CD4-positive, alpha-beta T cell (primary cell): ENCODE measurements around the gene RAB31. TPM values are rescaled to one million over a fixed set of nuclear protein-coding genes. Genes with fewer than 3 reads are reported as not detected.

Experiments used
- ATAC-seq: fragments of 200-7000 bp; cut with Tn5 transposase; one replicate; pipeline ENCODE4 v1.10.0; 2022; ENCODE audit warnings: mild to moderate bottlenecking; ENCODE audit not compliant: poor library complexity
- CTCF ChIA-PET: fragments of 350-600 bp; sonication (Branson Sonifier 250); formaldehyde crosslinking; loops from one replicate; lab custom pipeline; 2021; ENCODE audit warnings: antibody characterized with exemption, inconsistent platforms; lab: Charles Lee
- POLR2A ChIA-PET: fragments of 350-600 bp; sonication (Branson Sonifier 250); formaldehyde crosslinking; loops from one replicate; lab custom pipeline; 2021; ENCODE audit warnings: antibody characterized with exemption, inconsistent platforms; lab: Charles Lee
- DNase-seq, 14 experiments: peaks; one replicate each; pipeline ENCODE4 v3.0.0-alpha.2; 2013 to 2020; ENCODE audit warnings: mixed read lengths in 2 of 14
- H3K27ac ChIP-seq, 2 donors: one replicate each; pipeline versions ENCODE4 v1.5.1 to v1.7.0; 2013; ENCODE audit warnings: low read length in 2 of 2, low read depth in 1 of 2, mild to moderate bottlenecking in 1 of 2
- H3K27me3 ChIP-seq, 2 experiments: 1 replicate in 1 of 2; 2 replicates in 1 of 2; pipeline versions ENCODE4 v1.6.1 to v1.7.0; 2013; ENCODE audit warnings: low read length in 2 of 2, control low read depth in 1 of 2, mild to moderate bottlenecking in 1 of 2, moderate library complexity in 1 of 2; ENCODE audit not compliant: insufficient read depth in 2 of 2, control insufficient read depth in 1 of 2
- H3K36me3 ChIP-seq: one replicate; pipeline ENCODE4 v1.6.1; 2013; ENCODE audit warnings: low read length, control low read depth; ENCODE audit not compliant: insufficient read depth
- H3K4me1 ChIP-seq: one replicate; pipeline ENCODE4 v1.6.1; 2013; ENCODE audit warnings: low read length, control low read depth; ENCODE audit not compliant: insufficient read depth
- H3K4me3 ChIP-seq: one replicate; pipeline ENCODE4 v1.5.1; 2013; ENCODE audit warnings: mild to moderate bottlenecking, low read length, moderate library complexity
- H3K9me3 ChIP-seq, 2 experiments: 1 replicate in 1 of 2; 2 replicates in 1 of 2; pipeline versions ENCODE4 v1.6.1 to v1.7.0; 2013; ENCODE audit warnings: low read length in 2 of 2, mild to moderate bottlenecking in 2 of 2, control low read depth in 1 of 2, moderate library complexity in 1 of 2; ENCODE audit not compliant: control insufficient read depth in 1 of 2, insufficient read depth in 1 of 2
- H3K27ac Mint-ChIP-seq: one replicate; pipeline ENCODE4 v1.8.0; 2020; ENCODE audit warnings: mixed read lengths
- H3K27me3 Mint-ChIP-seq: one replicate; pipeline ENCODE4 v1.8.0; 2021; ENCODE audit warnings: mixed read lengths
- H3K36me3 Mint-ChIP-seq: one replicate; pipeline ENCODE4 v1.8.0; 2021; ENCODE audit warnings: low read depth, mixed read lengths
- H3K4me1 Mint-ChIP-seq: one replicate; pipeline ENCODE4 v1.8.0; 2021; ENCODE audit warnings: low read depth, mixed read lengths
- H3K4me3 Mint-ChIP-seq: one replicate; pipeline ENCODE4 v1.8.0; 2020; ENCODE audit warnings: mild to moderate bottlenecking, mixed read lengths
- H3K9me3 Mint-ChIP-seq: one replicate; pipeline ENCODE4 v1.8.0; 2020; ENCODE audit warnings: mixed read lengths
- intact Hi-C, 2 experiments: fragments of 100-400 bp; cut with DNase I in 1 of 2; cut with micrococcal nuclease in 1 of 2; formaldehyde crosslinking; loops; one replicate each; pipeline versions ENCODE4 v1.15.1 to v1.9.0; 2023 to 2025; cut with DNase I, micrococcal nuclease
- total RNA-seq, 174 experiments: library from RNA in 2 of 174; stranded (reverse) in 2 of 174; gene quantifications; one replicate each; pipeline ENCODE4 v1.2.3 and lab custom pipeline; 2021 to 2026
- TF ChIP-seq, protein P1 (sequence below): fragments of 200-600 bp; IDR thresholded peaks from one replicate; pipeline ENCODE4 v1.8.0; 2022; ENCODE audit warnings: antibody characterized with exemption, mild to moderate bottlenecking

Gene RAB31
- total RNA-seq, 2 experiments from 2014 or later = 1.1 to 1.3 TPM

DNA sequence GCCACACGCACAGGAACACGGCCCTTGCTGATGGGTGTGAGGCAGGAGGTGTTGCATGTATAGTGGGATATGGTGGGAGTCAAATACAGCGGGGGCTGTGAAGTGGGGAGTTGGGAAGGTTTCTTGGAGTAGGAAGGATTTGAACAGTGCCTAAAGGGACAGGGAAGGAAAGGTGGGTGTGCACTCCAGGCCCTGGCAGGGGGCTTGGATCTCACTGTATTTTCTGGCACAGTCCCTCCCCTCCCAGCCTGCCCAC is 6.9 kb downstream of the RAB31 start:
- no peaks in the 10 kb centered on the region for H3K4me1 Mint-ChIP-seq
- intact Hi-C loops = no loop called here
- H3K36me3 Mint-ChIP-seq = no peaks in the 10 kb centered on the region
- ChIA-PET CTCF (no interaction called here), POLR2A (no interaction called here)
- no peak overlapping the region for H3K4me3 Mint-ChIP-seq
- Histone ChIP-seq H3K27ac (no peak overlapping the region), H3K4me3 (no peak overlapping the region), H3K4me1 (no peaks in the 10 kb centered on the region), H3K27me3 (peaks cover 17 to 37% of the 10 kb centered on the region in 2 experiments), H3K9me3 (no peaks in the 10 kb centered on the region), H3K36me3 (no peaks in the 10 kb centered on the region)
- TF ChIP-seq, protein P1, sequence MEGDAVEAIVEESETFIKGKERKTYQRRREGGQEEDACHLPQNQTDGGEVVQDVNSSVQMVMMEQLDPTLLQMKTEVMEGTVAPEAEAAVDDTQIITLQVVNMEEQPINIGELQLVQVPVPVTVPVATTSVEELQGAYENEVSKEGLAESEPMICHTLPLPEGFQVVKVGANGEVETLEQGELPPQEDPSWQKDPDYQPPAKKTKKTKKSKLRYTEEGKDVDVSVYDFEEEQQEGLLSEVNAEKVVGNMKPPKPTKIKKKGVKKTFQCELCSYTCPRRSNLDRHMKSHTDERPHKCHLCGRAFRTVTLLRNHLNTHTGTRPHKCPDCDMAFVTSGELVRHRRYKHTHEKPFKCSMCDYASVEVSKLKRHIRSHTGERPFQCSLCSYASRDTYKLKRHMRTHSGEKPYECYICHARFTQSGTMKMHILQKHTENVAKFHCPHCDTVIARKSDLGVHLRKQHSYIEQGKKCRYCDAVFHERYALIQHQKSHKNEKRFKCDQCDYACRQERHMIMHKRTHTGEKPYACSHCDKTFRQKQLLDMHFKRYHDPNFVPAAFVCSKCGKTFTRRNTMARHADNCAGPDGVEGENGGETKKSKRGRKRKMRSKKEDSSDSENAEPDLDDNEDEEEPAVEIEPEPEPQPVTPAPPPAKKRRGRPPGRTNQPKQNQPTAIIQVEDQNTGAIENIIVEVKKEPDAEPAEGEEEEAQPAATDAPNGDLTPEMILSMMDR = no peak
- ATAC-seq (no peak), DNase-seq (no peak)
- no peak overlapping the region for H3K27ac Mint-ChIP-seq
- H3K9me3 Mint-ChIP-seq = no peaks in the 10 kb centered on the region
- peaks cover 65% of the 10 kb centered on the region for H3K27me3 Mint-ChIP-seq

DNA sequence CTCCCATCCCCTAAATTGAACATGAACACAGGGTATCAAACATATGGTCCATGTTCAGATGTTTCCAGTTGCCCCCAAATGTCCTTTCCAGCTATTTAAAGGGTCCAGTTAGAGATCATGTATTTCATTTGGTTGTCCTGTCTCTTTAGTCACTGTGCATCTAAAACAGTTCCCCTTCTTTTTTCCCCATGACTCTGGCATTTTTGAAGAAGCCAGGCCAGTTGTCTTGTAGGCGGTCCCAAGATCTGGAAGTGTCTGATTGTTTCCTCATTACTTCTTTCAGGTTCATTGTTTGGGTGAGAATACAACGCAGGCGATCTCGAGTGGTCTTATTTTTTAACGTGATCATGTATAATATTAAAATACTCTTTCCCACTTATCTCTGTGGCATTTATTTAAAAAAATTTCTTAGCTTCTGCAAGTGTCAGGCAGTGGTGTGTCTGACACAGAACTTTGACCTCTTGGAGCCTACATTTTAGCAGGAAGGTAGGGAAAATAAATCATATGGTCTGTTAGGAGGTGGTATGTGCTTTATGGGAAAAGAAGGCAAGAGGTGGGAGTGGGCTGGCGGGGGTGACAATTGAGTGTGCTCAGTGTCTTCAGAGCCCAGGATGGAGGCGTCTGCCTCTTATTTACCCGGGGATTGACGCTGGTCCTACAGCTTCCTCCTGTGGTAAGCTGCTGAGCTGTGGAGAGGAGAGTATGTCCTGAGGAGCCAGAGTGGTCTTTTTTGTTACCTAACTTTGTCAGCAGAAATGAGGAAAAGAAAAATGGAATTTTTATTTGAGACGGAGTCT is 8.1 kb downstream of the RAB31 start:
- intact Hi-C loops = no loop called here

DNA sequence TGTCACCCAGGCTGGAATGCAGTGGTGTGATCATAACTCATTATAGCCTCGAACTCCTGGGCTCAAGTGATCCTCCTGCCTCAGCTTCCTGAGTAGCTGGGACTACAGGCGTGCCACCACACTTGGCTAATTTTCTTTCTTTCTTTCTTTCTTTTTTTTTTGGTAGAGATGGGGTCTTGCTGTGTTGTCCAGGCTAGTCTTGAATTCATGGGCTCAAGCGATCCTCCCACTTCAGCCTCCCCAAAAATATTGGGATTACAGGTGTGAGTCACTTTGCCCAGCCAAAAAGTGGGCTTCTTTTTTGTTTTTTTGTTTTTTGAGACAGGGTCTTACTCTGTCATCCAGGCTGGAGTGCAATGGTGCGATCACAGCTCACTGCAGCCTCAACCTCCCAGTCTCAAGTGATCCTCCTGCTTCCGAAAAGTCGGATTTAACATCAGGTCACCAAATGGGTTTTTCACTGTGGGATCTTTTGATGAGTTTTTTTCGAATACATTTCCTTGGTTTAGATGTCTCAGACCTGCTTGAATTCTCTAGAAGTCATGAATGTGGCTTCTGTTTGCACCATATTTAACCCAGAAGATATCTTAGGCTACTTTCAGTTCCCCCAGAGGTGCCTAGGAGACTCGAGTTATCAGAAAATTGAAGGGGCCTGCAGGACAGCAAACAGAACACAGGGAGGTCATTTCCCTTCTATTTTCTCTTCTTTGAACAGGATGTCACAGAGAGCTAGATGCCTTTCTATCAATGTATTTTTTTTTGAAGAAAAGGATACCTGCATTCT is 8.9 kb downstream of the RAB31 start:
- H3K27me3 Mint-ChIP-seq = peaks cover 54% of the 10 kb centered on the region

More for the DNA sequence above, 8.1 kb downstream of the RAB31 start:
- TF ChIP-seq, protein P1 = no peak
- no peaks in the 10 kb centered on the region for H3K36me3 ChIP-seq
- POLR2A ChIA-PET = no interaction called here
- H3K4me3 ChIP-seq = no peak overlapping the region
- H3K9me3 ChIP-seq = no peaks in the 10 kb centered on the region
- no peak for ATAC-seq
- H3K4me1 ChIP-seq = no peaks in the 10 kb centered on the region
- H3K27me3 ChIP-seq = peaks cover 11 to 30% of the 10 kb centered on the region in 2 experiments
- H3K4me3 Mint-ChIP-seq = no peak overlapping the region
- peaks cover 56% of the 10 kb centered on the region for H3K27me3 Mint-ChIP-seq
- no peaks in the 10 kb centered on the region for H3K4me1 Mint-ChIP-seq
- H3K27ac ChIP-seq = no peak overlapping the region
- CTCF ChIA-PET = no interaction called here
- DNase-seq = peak in 1 of 14 experiments; percentile 19
- no peaks in the 10 kb centered on the region for H3K9me3 Mint-ChIP-seq
- no peak overlapping the region for H3K27ac Mint-ChIP-seq
- no peaks in the 10 kb centered on the region for H3K36me3 Mint-ChIP-seq

More for the DNA sequence above, 8.9 kb downstream of the RAB31 start:
- no peaks in the 10 kb centered on the region for H3K36me3 Mint-ChIP-seq
- no peaks in the 10 kb centered on the region for H3K9me3 ChIP-seq
- no peak overlapping the region for H3K27ac ChIP-seq
- H3K4me1 ChIP-seq = no peaks in the 10 kb centered on the region
- intact Hi-C loops = no loop called here
- no peak overlapping the region for H3K4me3 Mint-ChIP-seq
- no peaks in the 10 kb centered on the region for H3K4me1 Mint-ChIP-seq
- ChIA-PET CTCF (no interaction called here), POLR2A (no interaction called here)
- H3K9me3 Mint-ChIP-seq = no peaks in the 10 kb centered on the region
- H3K36me3 ChIP-seq = no peaks in the 10 kb centered on the region
- ATAC-seq (no peak), DNase-seq (no peak)
- TF ChIP-seq, protein P1 = no peak
- H3K27me3 ChIP-seq = peaks cover 5 to 23% of the 10 kb centered on the region in 2 experiments
- H3K27ac Mint-ChIP-seq = no peak overlapping the region
- no peak overlapping the region for H3K4me3 ChIP-seq
